GM23338 (cell line): ENCODE results near the gene DAAM2. TPM values are rescaled to one million over a fixed set of nuclear protein-coding genes. Genes with fewer than 3 reads are reported as not detected.

Source experiments
- CREB1 ChIP-seq: fragments of 250-450 bp; sonication (Bioruptor Pico); IDR thresholded peaks from 2 replicates; pipeline ENCODE4 v1.5.0; 2020; ENCODE audit warnings: low read depth, mild to moderate bottlenecking, moderate library complexity
- POLR2AphosphoS5 ChIP-seq: IDR thresholded peaks from 2 replicates; pipeline ENCODE4 v1.6.1; 2016; ENCODE audit warnings: antibody characterized with exemption, low read depth
- STAT1 ChIP-seq: IDR thresholded peaks from one replicate; pipeline ENCODE4 v1.6.1; 2016; ENCODE audit warnings: antibody characterized with exemption; ENCODE audit not compliant: unreplicated experiment
- ZNF114 ChIP-seq: fragments of 250-450 bp; sonication (Bioruptor Pico); IDR thresholded peaks from 2 replicates; pipeline ENCODE4 v1.5.0; 2020; ENCODE audit warnings: mild to moderate bottlenecking, moderate library complexity
- polyA plus RNA-seq: library from polyadenylated mRNA; unstranded; fragments of >200 nt; fragmentation: Nextera tagmentation; extraction: Ambion mirVana; gene quantifications from 2 replicates; pipeline ENCODE4 v1.2.1, GENCODE V29; 2016
- total RNA-seq: library from RNA; depleted of rRNA; stranded (reverse); fragments of >200 nt; shearing (Covaris generic); gene quantifications from 2 replicates; pipeline ENCODE4 v1.2.3, GENCODE V29; 2014
- TF ChIP-seq, protein P1 (sequence below): fragments of 250-450 bp; sonication (Bioruptor Pico); IDR thresholded peaks from 2 replicates; pipeline ENCODE4 v1.5.0; 2020; ENCODE audit warnings: mild to moderate bottlenecking, moderate library complexity
- TF ChIP-seq, protein P2 (sequence below): IDR thresholded peaks from one replicate; pipeline ENCODE4 v1.6.1; 2018; ENCODE audit warnings: antibody characterized with exemption; ENCODE audit not compliant: unreplicated experiment

The DAAM2 gene
- total and polyA plus RNA-seq, 2 experiments from 2014 or later, result 1.4 to 4.9 TPM

DNA sequence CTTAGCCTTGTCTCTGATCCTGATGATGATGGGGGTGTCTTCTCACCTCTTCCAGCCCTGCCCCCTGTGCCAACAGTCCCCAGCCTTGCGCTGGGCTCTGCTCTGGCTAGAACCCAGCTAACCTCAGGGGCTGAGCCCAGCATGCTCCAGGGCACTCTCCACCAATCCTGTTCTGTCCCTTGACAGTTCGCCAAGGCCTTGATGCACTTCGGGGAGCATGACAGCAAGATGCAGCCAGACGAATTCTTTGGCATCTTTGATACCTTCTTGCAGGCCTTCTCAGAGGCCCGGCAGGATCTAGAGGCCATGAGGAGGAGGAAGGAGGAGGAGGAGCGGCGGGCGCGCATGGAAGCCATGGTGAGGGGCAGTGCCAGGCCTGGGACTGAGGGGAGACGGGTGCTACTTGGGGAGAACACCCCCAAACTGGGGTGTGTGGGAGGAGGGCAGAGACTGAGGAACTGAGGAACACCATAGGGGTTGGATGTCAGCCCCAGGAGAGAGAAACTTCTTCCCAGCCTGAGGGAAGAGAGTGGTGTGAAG lies 109.0 kb downstream of the DAAM2 start (continued):
- TF ChIP-seq, protein P1, sequence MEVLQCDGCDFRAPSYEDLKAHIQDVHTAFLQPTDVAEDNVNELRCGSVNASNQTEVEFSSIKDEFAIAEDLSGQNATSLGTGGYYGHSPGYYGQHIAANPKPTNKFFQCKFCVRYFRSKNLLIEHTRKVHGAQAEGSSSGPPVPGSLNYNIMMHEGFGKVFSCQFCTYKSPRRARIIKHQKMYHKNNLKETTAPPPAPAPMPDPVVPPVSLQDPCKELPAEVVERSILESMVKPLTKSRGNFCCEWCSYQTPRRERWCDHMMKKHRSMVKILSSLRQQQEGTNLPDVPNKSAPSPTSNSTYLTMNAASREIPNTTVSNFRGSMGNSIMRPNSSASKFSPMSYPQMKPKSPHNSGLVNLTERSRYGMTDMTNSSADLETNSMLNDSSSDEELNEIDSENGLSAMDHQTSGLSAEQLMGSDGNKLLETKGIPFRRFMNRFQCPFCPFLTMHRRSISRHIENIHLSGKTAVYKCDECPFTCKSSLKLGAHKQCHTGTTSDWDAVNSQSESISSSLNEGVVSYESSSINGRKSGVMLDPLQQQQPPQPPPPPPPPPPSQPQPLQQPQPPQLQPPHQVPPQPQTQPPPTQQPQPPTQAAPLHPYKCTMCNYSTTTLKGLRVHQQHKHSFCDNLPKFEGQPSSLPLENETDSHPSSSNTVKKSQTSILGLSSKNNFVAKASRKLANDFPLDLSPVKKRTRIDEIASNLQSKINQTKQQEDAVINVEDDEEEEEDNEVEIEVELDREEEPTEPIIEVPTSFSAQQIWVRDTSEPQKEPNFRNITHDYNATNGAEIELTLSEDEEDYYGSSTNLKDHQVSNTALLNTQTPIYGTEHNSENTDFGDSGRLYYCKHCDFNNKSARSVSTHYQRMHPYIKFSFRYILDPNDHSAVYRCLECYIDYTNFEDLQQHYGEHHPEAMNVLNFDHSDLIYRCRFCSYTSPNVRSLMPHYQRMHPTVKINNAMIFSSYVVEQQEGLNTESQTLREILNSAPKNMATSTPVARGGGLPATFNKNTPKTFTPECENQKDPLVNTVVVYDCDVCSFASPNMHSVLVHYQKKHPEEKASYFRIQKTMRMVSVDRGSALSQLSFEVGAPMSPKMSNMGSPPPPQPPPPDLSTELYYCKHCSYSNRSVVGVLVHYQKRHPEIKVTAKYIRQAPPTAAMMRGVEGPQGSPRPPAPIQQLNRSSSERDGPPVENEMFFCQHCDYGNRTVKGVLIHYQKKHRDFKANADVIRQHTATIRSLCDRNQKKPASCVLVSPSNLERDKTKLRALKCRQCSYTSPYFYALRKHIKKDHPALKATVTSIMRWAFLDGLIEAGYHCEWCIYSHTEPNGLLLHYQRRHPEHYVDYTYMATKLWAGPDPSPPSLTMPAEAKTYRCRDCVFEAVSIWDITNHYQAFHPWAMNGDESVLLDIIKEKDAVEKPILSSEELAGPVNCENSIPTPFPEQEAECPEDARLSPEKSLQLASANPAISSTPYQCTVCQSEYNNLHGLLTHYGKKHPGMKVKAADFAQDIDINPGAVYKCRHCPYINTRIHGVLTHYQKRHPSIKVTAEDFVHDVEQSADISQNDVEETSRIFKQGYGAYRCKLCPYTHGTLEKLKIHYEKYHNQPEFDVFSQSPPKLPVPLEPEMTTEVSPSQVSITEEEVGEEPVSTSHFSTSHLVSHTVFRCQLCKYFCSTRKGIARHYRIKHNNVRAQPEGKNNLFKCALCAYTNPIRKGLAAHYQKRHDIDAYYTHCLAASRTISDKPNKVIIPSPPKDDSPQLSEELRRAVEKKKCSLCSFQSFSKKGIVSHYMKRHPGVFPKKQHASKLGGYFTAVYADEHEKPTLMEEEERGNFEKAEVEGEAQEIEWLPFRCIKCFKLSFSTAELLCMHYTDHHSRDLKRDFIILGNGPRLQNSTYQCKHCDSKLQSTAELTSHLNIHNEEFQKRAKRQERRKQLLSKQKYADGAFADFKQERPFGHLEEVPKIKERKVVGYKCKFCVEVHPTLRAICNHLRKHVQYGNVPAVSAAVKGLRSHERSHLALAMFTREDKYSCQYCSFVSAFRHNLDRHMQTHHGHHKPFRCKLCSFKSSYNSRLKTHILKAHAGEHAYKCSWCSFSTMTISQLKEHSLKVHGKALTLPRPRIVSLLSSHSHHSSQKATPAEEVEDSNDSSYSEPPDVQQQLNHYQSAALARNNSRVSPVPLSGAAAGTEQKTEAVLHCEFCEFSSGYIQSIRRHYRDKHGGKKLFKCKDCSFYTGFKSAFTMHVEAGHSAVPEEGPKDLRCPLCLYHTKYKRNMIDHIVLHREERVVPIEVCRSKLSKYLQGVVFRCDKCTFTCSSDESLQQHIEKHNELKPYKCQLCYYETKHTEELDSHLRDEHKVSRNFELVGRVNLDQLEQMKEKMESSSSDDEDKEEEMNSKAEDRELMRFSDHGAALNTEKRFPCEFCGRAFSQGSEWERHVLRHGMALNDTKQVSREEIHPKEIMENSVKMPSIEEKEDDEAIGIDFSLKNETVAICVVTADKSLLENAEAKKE (CRISPR knock-in tag), result no peak
- TF ChIP-seq, protein P2, sequence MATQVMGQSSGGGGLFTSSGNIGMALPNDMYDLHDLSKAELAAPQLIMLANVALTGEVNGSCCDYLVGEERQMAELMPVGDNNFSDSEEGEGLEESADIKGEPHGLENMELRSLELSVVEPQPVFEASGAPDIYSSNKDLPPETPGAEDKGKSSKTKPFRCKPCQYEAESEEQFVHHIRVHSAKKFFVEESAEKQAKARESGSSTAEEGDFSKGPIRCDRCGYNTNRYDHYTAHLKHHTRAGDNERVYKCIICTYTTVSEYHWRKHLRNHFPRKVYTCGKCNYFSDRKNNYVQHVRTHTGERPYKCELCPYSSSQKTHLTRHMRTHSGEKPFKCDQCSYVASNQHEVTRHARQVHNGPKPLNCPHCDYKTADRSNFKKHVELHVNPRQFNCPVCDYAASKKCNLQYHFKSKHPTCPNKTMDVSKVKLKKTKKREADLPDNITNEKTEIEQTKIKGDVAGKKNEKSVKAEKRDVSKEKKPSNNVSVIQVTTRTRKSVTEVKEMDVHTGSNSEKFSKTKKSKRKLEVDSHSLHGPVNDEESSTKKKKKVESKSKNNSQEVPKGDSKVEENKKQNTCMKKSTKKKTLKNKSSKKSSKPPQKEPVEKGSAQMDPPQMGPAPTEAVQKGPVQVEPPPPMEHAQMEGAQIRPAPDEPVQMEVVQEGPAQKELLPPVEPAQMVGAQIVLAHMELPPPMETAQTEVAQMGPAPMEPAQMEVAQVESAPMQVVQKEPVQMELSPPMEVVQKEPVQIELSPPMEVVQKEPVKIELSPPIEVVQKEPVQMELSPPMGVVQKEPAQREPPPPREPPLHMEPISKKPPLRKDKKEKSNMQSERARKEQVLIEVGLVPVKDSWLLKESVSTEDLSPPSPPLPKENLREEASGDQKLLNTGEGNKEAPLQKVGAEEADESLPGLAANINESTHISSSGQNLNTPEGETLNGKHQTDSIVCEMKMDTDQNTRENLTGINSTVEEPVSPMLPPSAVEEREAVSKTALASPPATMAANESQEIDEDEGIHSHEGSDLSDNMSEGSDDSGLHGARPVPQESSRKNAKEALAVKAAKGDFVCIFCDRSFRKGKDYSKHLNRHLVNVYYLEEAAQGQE, result no peak
- TF ChIP-seq ZNF114 (no peak), STAT1 (no peak), CREB1 (CRISPR knock-in tag) (no peak), POLR2AphosphoS5 (no peak)
